Epithelial cell of proximal tubule (primary cell): ENCODE measurements around the gene ITGB4. TPM values are rescaled to one million over a fixed set of nuclear protein-coding genes. Genes with fewer than 3 reads are reported as not detected.

ENCODE experiments used
- DNase-seq: peaks from one replicate; pipeline ENCODE4 v3.0.0-alpha.2; 2011; ENCODE audit warnings: low read depth
- H3K4me3 ChIP-seq: 2 replicates; pipeline ENCODE4 v1.5.1; 2011; ENCODE audit warnings: low read depth, mild to moderate bottlenecking, low read length
- total RNA-seq: library from RNA; depleted of rRNA; stranded (reverse); fragments of >200 nt; gene quantifications from 2 replicates; pipeline ENCODE4 v1.2.3, GENCODE V29; 2015
- TF ChIP-seq, protein P1 (sequence below): conservative IDR thresholded peaks from 2 replicates; pipeline ENCODE4 v1.5.1; 2012; ENCODE audit warnings: low read depth, mild to moderate bottlenecking, low read length

Gene ITGB4
- total RNA-seq, 1 donor from 2014 or later: 33.3 TPM

- peak overlapping the region; percentile 21 for H3K4me3 ChIP-seq
- DNase-seq: no peak
- TF ChIP-seq, protein P1, sequence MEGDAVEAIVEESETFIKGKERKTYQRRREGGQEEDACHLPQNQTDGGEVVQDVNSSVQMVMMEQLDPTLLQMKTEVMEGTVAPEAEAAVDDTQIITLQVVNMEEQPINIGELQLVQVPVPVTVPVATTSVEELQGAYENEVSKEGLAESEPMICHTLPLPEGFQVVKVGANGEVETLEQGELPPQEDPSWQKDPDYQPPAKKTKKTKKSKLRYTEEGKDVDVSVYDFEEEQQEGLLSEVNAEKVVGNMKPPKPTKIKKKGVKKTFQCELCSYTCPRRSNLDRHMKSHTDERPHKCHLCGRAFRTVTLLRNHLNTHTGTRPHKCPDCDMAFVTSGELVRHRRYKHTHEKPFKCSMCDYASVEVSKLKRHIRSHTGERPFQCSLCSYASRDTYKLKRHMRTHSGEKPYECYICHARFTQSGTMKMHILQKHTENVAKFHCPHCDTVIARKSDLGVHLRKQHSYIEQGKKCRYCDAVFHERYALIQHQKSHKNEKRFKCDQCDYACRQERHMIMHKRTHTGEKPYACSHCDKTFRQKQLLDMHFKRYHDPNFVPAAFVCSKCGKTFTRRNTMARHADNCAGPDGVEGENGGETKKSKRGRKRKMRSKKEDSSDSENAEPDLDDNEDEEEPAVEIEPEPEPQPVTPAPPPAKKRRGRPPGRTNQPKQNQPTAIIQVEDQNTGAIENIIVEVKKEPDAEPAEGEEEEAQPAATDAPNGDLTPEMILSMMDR: no peak
Observed at GRCh38 chr17:75779987-75780889, 59.0 kb downstream of the ITGB4 start.

DNA sequence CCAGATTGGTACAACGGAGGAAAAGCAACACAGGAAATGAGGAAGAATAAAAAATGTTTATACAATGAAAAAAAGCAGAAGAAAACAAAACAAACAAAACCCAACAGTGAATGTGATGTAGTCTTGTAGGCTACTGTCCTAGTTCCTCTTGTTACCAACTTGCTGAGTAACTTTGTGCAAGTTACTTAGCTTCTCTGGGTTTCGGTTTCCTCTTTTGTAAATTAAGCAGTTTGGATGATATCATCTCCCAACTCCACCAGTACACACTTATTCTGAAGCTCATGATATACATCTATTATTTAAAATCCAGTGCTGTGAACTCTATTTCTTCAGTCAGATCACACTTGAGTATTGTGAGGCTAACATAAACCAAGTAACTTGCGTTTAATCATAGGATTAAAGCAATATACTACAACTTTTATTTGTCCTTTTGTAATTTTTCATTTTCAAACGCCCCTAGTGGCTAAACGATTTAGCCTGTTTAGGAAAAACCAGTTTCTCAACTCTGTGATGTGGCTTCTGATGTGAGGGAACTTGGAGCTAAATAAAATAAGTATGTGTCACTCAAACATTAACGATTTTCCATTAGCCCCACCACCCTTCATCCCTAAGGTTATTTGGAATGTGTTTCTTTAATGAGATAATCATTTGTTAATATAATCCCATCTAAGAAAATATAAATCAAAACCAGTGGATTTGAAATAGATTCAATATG is 62.0 kb downstream of the ITGB4 start:
- H3K4me3 ChIP-seq: no peak overlapping the region
- DNase-seq: no peak
- TF ChIP-seq, protein P1: peak; percentile 72

GRCh38 chr17:75783803-75784472 is 62.7 kb downstream of the ITGB4 start:
- TF ChIP-seq, protein P1: no peak
- DNase-seq: no peak
- peak overlapping the region; percentile 66 for H3K4me3 ChIP-seq

DNA sequence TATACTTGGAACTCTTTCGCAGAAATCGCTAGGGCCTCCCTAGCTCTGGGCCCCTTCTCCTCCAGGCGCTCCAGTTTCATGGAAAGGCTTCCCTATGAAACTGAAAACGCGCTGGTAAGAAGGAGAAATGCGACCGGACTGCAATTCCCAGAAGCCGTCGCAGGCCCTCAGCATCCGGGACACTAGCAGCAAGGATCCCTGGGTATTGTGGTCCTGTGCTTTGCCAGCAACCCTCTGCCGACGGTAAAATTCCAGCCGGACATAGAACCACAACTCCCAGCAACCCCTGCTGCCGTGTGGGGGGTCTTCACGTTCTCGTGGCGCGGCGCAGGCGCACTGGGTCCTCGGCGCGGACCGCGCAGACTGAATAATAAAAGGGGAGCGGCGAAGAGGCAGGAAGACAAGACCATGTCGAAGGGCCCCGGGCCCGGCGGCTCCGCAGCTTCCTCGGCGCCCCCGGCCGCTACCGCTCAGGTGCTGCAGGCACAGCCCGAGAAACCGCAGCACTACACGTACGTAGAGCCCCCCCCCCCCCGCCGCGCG is 63.3 kb downstream of the ITGB4 start, which contains the start of gene UNK:
TSS of gene UNK (plus strand) at position 334 of the 543 bp plus-strand sequence. CDS start at position 409, 75 bp downstream.
- TF ChIP-seq, protein P1: no peak
- DNase-seq: peak; percentile 96
- peak within 1 kb of the TSS; percentile 66 for H3K4me3 ChIP-seq

- TF ChIP-seq, protein P1: no peak
- DNase-seq: no peak
- H3K4me3 ChIP-seq: peak overlapping the region; percentile 66
Observed at GRCh38 chr17:75785016-75785890, 64.0 kb downstream of the ITGB4 start.

- TF ChIP-seq, protein P1: no peak
- no peak overlapping the region for H3K4me3 ChIP-seq
- DNase-seq: no peak
Observed at GRCh38 chr17:75791254-75791653, 70.0 kb downstream of the ITGB4 start.
